Measurements from ENCODE around the gene PTGES2. TPM values are rescaled to one million over a fixed set of nuclear protein-coding genes. Genes with fewer than 3 reads are reported as not detected.

PTGES2 gene
- total and polyA plus RNA-seq, 9 of the 15 experiments (the other 6 are each of a cell fraction or from before 2014, with no cell fraction given): 2.4 to 196 (median 90.1) TPM

- TF ChIP-seq HOMEZ (CRISPR knock-in tag; IDR thresholded peaks at IDR 0.05): no peak
- TF ChIP-seq GABPA (tag; conservative IDR thresholded peaks at IDR 0.05; ENCODE audit: low read depth): no peak
- TF ChIP-seq ZNF696 (CRISPR knock-in tag; conservative IDR thresholded peaks at IDR 0.05): no peak
- TF ChIP-seq MAFK (IDR thresholded peaks at IDR 0.05; ENCODE audit: low read length): no peak
- TF ChIP-seq, protein P1, sequence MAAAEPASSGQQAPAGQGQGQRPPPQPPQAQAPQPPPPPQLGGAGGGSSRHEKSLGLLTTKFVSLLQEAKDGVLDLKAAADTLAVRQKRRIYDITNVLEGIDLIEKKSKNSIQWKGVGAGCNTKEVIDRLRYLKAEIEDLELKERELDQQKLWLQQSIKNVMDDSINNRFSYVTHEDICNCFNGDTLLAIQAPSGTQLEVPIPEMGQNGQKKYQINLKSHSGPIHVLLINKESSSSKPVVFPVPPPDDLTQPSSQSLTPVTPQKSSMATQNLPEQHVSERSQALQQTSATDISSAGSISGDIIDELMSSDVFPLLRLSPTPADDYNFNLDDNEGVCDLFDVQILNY (CRISPR knock-in tag; IDR thresholded peaks at IDR 0.05): no peak
- TF ChIP-seq PPARD (CRISPR knock-in tag; IDR thresholded peaks at IDR 0.05): no peak
- TF ChIP-seq PHB2 (IDR thresholded peaks at IDR 0.05; ENCODE audit: low read depth): no peak
- TF ChIP-seq POLR2AphosphoS2 (IDR thresholded peaks at IDR 0.05; ENCODE audit: low read length): no peak
- no peak for TF ChIP-seq NFE2 (IDR thresholded peaks at IDR 0.05; ENCODE audit: low read depth)
- TF ChIP-seq SMAD1 (IDR thresholded peaks at IDR 0.05; ENCODE audit: low read depth, low read length, partially characterized antibody): no peak
- no peak for TF ChIP-seq TGIF2 (CRISPR knock-in tag; IDR thresholded peaks at IDR 0.05)
- TF ChIP-seq CBFA2T2 (conservative IDR thresholded peaks at IDR 0.05): no peak
- TF ChIP-seq MAZ (CRISPR knock-in tag; conservative IDR thresholded peaks at IDR 0.05 in 1 of 2, IDR thresholded peaks at IDR 0.05 in 1 of 2): peak; percentile 16 to 72; a peak in 2 of 4 replicates
- TF ChIP-seq ZNF609 (CRISPR knock-in tag; IDR thresholded peaks at IDR 0.05; ENCODE audit: borderline replicate concordance): no peak
- 0 out of 2 replicates have a peak, but pooled peaks have one; percentile 20 for TF ChIP-seq HDGF (IDR thresholded peaks at IDR 0.05)
- TF ChIP-seq XRCC3 (IDR thresholded peaks at IDR 0.05): no peak
- no peak for TF ChIP-seq CBX8 (IDR thresholded peaks at IDR 0.05; ENCODE audit: borderline replicate concordance, extremely low read depth, low read depth, low read length, poor library complexity, severe bottlenecking)
- TF ChIP-seq TBP (optimal IDR thresholded peaks at IDR 0.05; ENCODE audit: low read depth, low read length): peak; percentile 19
- TF ChIP-seq ZNF764 (CRISPR knock-in tag; IDR thresholded peaks at IDR 0.05; ENCODE audit: low read depth): no peak
- no peak for TF ChIP-seq MIER1 (IDR thresholded peaks at IDR 0.05; ENCODE audit: low read depth)
- TF ChIP-seq, protein P2, sequence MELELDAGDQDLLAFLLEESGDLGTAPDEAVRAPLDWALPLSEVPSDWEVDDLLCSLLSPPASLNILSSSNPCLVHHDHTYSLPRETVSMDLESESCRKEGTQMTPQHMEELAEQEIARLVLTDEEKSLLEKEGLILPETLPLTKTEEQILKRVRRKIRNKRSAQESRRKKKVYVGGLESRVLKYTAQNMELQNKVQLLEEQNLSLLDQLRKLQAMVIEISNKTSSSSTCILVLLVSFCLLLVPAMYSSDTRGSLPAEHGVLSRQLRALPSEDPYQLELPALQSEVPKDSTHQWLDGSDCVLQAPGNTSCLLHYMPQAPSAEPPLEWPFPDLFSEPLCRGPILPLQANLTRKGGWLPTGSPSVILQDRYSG (tag; conservative IDR thresholded peaks at IDR 0.05; ENCODE audit: low read depth): no peak
Observed at GRCh38 chr9:128124873-128125579, 2.5 kb downstream of the PTGES2 start (continued).
